ENCODE results near the gene NAPA.

DNA sequence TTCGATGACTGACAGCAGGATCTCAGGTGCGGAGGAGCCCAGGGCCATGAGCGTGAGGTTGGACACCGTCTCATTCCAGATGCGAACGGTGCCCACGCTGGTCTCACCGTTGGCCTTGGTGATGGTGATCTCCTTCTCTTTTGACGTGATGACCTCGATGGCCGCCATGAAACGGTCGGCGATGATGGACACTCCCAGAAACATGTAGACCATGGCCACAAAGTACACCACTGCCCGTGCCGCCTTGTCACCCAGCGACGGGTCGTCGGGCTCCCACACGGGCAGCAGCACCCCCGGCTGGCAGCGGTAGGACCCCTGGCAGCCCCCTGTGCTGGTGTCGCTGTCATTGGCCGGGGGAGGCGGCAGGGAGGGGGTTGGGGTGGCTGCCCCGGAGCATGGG, 48.9 kb downstream of the NAPA start:
- TF ChIP-seq GATA2 (IDR thresholded peaks at IDR 0.05; ENCODE audit: low read depth, low read length) = no peak
- no peak for TF ChIP-seq GATA3 (IDR thresholded peaks at IDR 0.05; ENCODE audit: low read depth, low read length)
